Liver (tissue), 3 donors: ENCODE data around the gene LRAT.

Source experiments
- GABPA ChIP-seq, 2 donors: IDR thresholded peaks in 1 of 2; conservative IDR thresholded peaks in 1 of 2; 2 replicates each; pipeline ENCODE4 v1.6.1; 2016; ENCODE audit warnings: antibody characterized with exemption in 2 of 2, mild to moderate bottlenecking in 1 of 2, moderate library complexity in 1 of 2
- RXRA ChIP-seq, 2 donors: IDR thresholded peaks; 2 replicates each; pipeline ENCODE4 v1.6.1; 2017 to 2018; ENCODE audit warnings: antibody characterized with exemption in 2 of 2, mild to moderate bottlenecking in 1 of 2
- TAF1 ChIP-seq: conservative IDR thresholded peaks from 2 replicates; pipeline ENCODE4 v1.6.1; 2016; ENCODE audit warnings: antibody characterized with exemption, mild to moderate bottlenecking
- TF ChIP-seq, protein P1 (sequence below): fragments of 150-350 bp; IDR thresholded peaks from 2 replicates; pipeline ENCODE4 v1.5.1; 2017; ENCODE audit warnings: improper control_type of control experiment, low read depth, low read length; ENCODE audit not compliant: missing input control
- TF ChIP-seq, protein P2 (sequence below): IDR thresholded peaks from 2 replicates; pipeline ENCODE4 v1.6.1; 2016; ENCODE audit warnings: antibody characterized with exemption, mild to moderate bottlenecking
- donor health status: healthy.
- donor health status: healthy.

DNA sequence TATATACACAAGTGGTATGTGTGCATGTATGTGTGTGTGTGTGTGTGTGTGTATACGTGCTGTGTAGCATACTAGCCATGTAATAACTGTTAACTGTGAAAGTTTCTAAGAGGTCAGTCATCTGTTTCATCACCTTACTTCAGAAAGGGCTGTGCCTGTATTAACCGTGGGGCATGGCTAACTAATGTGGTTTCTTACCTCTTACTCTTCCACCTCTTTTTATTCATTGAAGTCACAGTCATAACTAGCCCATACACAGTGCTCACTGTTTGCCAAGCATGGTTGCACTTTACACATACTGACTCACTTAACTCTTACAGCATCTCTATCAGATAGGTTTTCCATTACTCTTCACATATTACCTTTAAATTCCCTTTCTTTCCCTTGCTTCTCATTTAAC, 23.7 kb upstream of the LRAT start:
- TF ChIP-seq, protein P1, sequence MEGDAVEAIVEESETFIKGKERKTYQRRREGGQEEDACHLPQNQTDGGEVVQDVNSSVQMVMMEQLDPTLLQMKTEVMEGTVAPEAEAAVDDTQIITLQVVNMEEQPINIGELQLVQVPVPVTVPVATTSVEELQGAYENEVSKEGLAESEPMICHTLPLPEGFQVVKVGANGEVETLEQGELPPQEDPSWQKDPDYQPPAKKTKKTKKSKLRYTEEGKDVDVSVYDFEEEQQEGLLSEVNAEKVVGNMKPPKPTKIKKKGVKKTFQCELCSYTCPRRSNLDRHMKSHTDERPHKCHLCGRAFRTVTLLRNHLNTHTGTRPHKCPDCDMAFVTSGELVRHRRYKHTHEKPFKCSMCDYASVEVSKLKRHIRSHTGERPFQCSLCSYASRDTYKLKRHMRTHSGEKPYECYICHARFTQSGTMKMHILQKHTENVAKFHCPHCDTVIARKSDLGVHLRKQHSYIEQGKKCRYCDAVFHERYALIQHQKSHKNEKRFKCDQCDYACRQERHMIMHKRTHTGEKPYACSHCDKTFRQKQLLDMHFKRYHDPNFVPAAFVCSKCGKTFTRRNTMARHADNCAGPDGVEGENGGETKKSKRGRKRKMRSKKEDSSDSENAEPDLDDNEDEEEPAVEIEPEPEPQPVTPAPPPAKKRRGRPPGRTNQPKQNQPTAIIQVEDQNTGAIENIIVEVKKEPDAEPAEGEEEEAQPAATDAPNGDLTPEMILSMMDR = no peak
- no peak for TF ChIP-seq GABPA (IDR thresholded peaks at IDR 0.05 in 1 of 2, conservative IDR thresholded peaks at IDR 0.05 in 1 of 2)
- TF ChIP-seq TAF1 = no peak
- TF ChIP-seq, protein P2, sequence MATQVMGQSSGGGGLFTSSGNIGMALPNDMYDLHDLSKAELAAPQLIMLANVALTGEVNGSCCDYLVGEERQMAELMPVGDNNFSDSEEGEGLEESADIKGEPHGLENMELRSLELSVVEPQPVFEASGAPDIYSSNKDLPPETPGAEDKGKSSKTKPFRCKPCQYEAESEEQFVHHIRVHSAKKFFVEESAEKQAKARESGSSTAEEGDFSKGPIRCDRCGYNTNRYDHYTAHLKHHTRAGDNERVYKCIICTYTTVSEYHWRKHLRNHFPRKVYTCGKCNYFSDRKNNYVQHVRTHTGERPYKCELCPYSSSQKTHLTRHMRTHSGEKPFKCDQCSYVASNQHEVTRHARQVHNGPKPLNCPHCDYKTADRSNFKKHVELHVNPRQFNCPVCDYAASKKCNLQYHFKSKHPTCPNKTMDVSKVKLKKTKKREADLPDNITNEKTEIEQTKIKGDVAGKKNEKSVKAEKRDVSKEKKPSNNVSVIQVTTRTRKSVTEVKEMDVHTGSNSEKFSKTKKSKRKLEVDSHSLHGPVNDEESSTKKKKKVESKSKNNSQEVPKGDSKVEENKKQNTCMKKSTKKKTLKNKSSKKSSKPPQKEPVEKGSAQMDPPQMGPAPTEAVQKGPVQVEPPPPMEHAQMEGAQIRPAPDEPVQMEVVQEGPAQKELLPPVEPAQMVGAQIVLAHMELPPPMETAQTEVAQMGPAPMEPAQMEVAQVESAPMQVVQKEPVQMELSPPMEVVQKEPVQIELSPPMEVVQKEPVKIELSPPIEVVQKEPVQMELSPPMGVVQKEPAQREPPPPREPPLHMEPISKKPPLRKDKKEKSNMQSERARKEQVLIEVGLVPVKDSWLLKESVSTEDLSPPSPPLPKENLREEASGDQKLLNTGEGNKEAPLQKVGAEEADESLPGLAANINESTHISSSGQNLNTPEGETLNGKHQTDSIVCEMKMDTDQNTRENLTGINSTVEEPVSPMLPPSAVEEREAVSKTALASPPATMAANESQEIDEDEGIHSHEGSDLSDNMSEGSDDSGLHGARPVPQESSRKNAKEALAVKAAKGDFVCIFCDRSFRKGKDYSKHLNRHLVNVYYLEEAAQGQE = no peak
- TF ChIP-seq RXRA (IDR thresholded peaks at IDR 0.05) = no peak
